Stimulated activated CD4-positive, alpha-beta T cell treated with anti-CD3 and anti-CD28 coated beads, Interleukin-15, amount 100 ng/mL, for 24 hours (primary cell): ENCODE measurements around the gene PGPEP1.
"Not testable (repeated sequence)": the region's sequence is repeated elsewhere in the genome, so short reads cannot be mapped to it uniquely, and the experiment has no call there.

Source experiments
- DNase-seq: peaks from one replicate; pipeline ENCODE4 v3.0.0-alpha.2; 2020

PGPEP1 gene

DNA sequence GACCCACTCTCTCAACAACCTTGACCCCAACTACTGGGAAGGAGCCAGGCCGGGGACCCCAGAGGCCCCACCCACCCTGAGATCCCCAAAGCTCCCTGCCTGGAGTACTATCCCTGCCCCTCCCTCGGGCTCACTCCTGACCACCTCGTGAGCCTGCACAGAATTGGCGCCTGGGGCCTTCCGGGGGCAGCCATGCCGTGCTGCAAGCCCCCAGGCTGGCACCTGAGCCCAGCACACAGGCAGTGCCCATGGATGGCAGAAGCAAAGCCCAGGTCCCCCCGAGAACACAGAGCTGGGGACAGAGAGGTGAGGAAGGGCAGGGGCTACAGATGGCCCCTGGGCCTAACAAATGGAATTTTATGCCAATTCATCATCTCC is 31.5 kb upstream of the PGPEP1 start:
- no peak for DNase-seq

DNA sequence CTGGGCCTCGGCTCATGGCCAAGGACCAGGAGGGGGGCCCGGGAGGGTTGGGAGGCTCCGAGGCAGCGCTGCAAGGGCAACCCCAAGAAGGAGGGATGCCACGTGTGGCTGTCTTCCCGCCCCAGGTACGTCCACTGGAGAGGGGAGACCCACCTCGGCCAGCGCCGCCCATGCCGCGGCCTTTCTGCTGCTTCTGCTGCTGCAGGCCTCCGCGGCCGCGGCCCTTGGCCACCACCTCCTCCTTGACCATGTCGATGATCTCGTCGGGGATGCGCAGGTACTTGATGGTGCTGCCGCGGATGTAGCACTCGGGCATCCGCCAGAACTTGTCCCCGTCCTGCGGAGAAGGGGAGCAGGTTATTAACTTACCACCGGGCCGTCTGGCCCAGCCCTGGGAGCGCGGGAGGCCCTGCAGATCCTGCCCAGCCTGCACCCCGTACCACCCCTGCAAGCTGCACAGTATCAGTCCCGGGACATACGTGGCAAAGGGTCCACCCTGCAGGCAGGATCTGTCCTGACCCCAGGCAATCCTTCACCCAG is 30.8 kb upstream of the PGPEP1 start:
- no peak for DNase-seq

- DNase-seq: no peak
These were observed 30.1 kb upstream of the PGPEP1 start for GRCh38 chr19:18310118-18310909.

DNA sequence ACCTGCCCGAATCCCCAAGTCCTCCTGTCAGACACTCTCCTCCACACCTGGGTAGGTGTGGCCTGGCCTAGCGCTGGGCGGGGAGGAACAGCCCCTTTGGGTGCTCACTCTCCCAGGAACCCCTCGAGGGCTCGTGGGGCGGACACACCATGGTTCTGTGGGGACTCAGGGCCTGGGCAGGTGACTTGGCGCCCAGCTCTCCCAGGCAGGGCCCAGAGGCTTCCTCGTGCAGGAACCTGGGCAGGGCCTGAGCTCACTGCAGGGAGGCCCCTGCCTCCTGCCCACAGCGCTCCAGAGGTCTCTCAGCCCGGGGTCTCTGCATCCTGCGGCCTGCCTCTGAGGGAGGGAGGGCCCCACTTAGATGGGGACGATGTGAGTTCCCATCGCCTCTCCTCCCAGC is 29.4 kb upstream of the PGPEP1 start:
- DNase-seq: no peak

GRCh38 chr19:18311502-18312091 is 28.8 kb upstream of the PGPEP1 start:
- DNase-seq: no peak

GRCh38 chr19:18312092-18312534 is 28.3 kb upstream of the PGPEP1 start:
- no peak for DNase-seq

DNA sequence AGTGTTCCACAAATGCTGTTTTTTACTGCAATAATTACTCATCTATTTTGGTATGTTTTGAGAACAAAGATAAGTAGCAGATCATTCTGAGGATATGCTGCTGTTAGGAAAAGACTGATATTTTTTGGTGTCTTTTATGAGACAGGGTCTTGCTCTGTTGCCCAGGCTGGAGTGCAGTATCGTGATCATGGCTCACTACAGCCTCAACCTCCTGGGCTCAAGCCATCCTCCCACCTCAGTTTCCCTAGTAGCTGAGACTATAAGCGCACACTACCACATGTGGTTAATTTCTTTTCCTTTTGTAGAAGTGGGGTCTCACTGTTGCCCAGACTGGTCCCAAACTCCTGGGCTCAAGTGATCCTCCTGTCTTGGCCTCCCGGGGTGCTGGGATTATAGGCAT is 27.0 kb upstream of the PGPEP1 start:
- DNase-seq: no peak

DNA sequence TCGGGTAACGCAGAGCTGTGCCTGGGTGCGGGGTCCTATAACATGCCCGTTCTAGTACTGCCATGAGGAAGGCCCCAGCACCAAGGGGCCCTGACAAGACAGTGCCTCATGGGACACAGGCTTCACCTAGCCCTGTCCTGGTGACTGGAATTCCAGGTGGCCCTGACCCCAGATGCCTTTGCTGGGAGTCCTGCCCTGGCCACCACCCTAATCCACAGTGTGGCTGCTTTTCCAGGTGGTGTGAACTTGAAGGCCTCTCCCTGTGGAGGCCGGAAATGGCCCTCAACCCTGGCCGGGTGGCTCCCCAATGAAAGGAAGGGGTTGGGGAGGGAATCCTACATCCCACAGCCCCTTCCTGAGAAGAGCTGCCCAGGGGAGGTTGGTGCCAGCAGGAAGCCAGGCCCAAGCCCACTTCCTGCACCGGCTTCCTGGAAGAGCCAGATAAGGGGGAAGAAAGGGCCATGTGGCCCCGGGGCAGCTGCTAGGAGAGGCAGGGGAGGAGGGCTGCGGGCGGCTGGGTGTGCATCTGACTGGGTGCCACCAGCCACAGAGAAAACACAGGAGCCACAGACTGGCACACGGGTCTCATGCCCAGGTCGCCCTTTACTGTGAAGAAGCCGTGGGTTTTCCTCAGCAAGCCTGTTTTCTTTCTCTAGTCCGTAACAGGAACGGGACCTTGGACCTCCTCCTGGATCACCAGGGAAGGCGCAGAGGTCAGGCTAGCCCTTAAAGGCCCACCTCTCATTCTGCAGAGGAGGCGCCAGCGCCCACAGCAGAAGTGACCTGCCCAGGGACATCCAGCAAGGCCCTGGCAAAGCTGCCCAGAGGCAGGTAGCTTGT is 22.2 kb upstream of the PGPEP1 start:
- DNase-seq: peak; percentile 67

- DNase-seq: no peak
These were observed 20.7 kb upstream of the PGPEP1 start for GRCh38 chr19:18319591-18320135.

- DNase-seq: no peak
These were observed 19.3 kb upstream of the PGPEP1 start for GRCh38 chr19:18320865-18321733.

- peak; percentile 57 for DNase-seq
These were observed 18.7 kb upstream of the PGPEP1 start for GRCh38 chr19:18321734-18322102.

DNA sequence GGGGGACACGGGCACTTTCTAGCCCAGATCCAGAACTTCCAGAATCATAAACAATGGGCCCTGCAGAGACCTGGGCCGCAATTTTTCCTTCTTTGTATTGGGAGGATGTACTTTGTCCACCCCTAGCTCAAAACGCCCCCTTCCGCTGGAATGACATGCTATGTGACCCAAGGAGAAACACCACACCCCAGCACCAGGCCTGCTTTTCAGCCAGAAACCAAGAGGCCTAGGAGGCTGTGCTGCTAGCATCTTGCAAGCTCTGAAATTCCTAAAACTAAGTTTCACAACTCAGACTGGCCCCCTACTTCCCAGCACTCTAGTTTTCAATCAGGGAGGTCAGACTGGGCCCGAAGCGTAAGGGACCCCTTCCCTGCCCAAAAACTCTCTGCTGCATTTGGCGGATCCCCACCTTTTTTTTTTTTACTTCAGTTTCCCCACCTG is 18.1 kb upstream of the PGPEP1 start:
- peak; percentile 76 for DNase-seq

- DNase-seq: peak; percentile 100
These were observed 17.5 kb upstream of the PGPEP1 start, which contains the start of gene LSM4 for GRCh38 chr19:18322759-18323460. TSS of gene LSM4 (minus strand) at chr19:18323076. CDS start at chr19:18323020, 56 bp downstream.

- DNase-seq: not testable (repeated sequence)
These were observed 16.0 kb upstream of the PGPEP1 start for GRCh38 chr19:18324373-18324731.

GRCh38 chr19:18326772-18327171 is 13.6 kb upstream of the PGPEP1 start:
- no peak for DNase-seq

GRCh38 chr19:18328340-18329034 is 11.9 kb upstream of the PGPEP1 start:
- DNase-seq: peak; percentile 90

GRCh38 chr19:18329035-18329376 is 11.4 kb upstream of the PGPEP1 start:
- DNase-seq: no peak

DNA sequence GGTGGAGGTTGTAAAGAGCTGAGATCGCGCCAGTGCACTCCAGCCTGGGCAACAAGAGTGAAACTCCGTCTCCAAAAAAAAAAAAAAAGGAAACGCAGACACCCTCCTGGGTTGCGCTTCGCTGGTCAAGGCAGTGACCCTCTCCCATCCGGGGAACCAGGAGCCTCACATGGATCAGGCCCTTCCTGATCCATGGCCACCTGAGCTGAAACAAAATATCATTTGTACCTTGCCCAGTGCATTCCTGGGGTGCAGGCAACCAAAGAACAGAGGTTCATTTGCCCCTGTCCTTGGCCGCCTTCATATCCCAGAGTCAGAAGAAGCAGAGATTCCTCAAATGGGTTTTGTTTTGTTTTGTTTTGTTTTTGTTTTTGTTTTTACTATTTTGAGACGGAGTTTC is 9.5 kb upstream of the PGPEP1 start:
- no peak for DNase-seq

DNA sequence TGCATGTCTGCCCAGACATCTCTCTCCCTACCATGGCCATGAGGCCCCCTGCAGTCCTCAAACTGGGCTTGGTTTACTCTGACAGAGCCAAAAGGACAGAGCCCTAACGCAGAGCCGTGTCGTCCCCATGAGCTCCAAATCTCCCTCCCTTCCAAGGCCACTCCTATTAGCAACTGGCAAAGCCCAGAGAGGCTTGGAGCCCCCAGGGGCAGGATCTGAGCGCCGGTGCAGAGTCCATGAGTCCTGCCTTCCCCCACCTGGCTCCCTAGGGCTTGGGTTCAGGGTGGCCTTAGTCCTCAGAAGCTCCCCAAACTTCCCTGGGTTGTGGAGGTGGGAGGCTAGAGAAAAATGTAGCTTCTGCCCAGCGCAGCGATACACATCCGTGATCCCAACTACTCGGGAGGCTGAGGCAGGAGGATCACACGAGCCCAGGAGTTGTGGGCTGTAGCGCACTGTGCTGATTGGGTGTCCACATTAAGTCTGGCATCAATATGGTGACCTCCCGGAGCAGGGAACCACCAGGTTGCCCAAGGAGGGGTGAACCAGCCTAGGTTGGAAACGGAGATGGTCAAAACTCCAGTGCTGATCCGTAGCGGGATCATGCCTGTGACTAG is 7.4 kb upstream of the PGPEP1 start:
- no peak for DNase-seq

GRCh38 chr19:18333680-18334079 is 6.7 kb upstream of the PGPEP1 start:
- no peak for DNase-seq
